ENCODE results near the gene F5. TPM values are rescaled to one million over a fixed set of nuclear protein-coding genes. Genes with fewer than 3 reads are reported as not detected.

Gene F5
- total and polyA plus RNA-seq, 10 of the 15 experiments (the other 5 are each of a cell fraction or from before 2014, with no cell fraction given), result under 0.01 to 3.8 (median 0.40) TPM

GRCh38 chr1:169487561-169487960 is 98.7 kb downstream of the F5 start (continued):
- TF ChIP-seq, protein P1, sequence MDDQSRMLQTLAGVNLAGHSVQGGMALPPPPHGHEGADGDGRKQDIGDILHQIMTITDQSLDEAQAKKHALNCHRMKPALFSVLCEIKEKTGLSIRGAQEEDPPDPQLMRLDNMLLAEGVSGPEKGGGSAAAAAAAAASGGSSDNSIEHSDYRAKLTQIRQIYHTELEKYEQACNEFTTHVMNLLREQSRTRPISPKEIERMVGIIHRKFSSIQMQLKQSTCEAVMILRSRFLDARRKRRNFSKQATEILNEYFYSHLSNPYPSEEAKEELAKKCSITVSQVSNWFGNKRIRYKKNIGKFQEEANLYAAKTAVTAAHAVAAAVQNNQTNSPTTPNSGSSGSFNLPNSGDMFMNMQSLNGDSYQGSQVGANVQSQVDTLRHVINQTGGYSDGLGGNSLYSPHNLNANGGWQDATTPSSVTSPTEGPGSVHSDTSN (IDR thresholded peaks at IDR 0.05; ENCODE audit: insufficient replicate concordance, low read depth, low read length), result no peak
- no peak for TF ChIP-seq POLR2AphosphoS5 (IDR thresholded peaks at IDR 0.05; ENCODE audit: low read length)

DNA sequence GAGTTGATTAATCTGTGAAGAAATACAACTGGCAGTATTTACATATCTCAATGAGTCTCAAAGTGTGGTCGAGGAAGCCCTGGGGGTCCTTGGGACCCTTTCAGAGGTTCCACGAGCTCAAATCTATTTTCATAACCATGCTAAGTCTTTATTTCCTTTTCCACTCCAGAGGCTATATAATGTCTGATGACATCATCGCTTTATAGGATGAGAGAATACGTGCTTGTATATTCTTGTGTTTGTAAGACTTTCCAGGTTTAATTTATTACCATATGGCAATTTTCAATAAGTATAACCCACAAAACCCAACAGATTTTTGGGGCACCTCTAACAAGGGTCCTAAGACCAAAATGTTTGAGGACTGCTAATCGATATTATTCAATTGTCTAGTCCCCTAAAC is 99.1 kb downstream of the F5 start:
- ChIA-PET POLR2A (no interaction called here), RAD21 (ENCODE audit: unreplicated experiment) (interaction anchor here (1.7 kb wide), 1 partner anchor 12 kb away, joined by 3 read pairs; no protein-coding TSS in a partner anchor)

More for the DNA sequence above, 99.1 kb downstream of the F5 start:
- no TSS peak for BruUV-seq (replicated peaks)
- peaks cover 14% of the 10 kb centered on the region for H3K4me1 ChIP-seq (ENCODE audit: control insufficient read depth, insufficient read depth, low read length)
- no peaks in the 10 kb centered on the region for H3K36me3 ChIP-seq (ENCODE audit: control insufficient read depth in 2 of 2, insufficient read depth in 2 of 2, low read length in 1 of 2)
- no peaks in the 10 kb centered on the region for H4K20me1 ChIP-seq (ENCODE audit: control insufficient read depth, insufficient read depth)
- peak overlapping the region; percentile 59; the same call in 1 of the 2 replicates for H3K4me3 ChIP-seq
- FAIRE-seq, result no peak
- no peak for ATAC-seq
- peaks cover 11% of the 10 kb centered on the region for H3K79me2 ChIP-seq (ENCODE audit: control insufficient read depth, insufficient read depth, low read length)
- H3K27ac ChIP-seq (ENCODE audit: control insufficient read depth, insufficient read depth), result no peak overlapping the region
- DNase-seq (ENCODE audit: low read depth, low spot score), result no peak
- in situ Hi-C loops (cut with MboI) (no loop called here), intact Hi-C loops (cut with micrococcal nuclease; ENCODE audit: unreplicated experiment) (loop anchor here (2.0 to 5.0 kb wide), 3 partner anchors 40 to 310 kb away; partner anchors contain the start of gene BLZF1)
- H2AFZ ChIP-seq (ENCODE audit: control insufficient read depth, low read depth, low read length), result peak overlapping the region; percentile 98
- no peak for TF ChIP-seq PML (IDR thresholded peaks at IDR 0.05; ENCODE audit: low read length)
- peak; percentile 78 for TF ChIP-seq ATF7 (IDR thresholded peaks at IDR 0.05; ENCODE audit: low read depth)
- 72% methylated on average over 5 of the region's 5 CpGs for WGBS (ENCODE audit: insufficient coverage, insufficient replicate concordance, low lambda C conversion rate, missing lambda C conversion rate)
- no peak overlapping the region for H3K9ac ChIP-seq (ENCODE audit: control insufficient read depth, insufficient read depth, low read length)
- H3K9me3 ChIP-seq (replicated peaks; ENCODE audit: control insufficient read depth, insufficient read depth, low read length), result no peaks in the 10 kb centered on the region
- ChIA-PET CTCF (no interaction called here), SMC1A (ENCODE audit: uncharacterized antibody, unreplicated experiment) (interaction anchor here (1.0 to 1.7 kb wide), 5 partner anchors 9 to 209 kb away, joined by 3 to 8 read pairs (median 4); partner anchors contain the start of gene CCDC181)
- H3K4me2 ChIP-seq (ENCODE audit: control insufficient read depth, insufficient read depth), result 0 out of 2 replicates have a peak overlapping the region, but pooled peaks have one; percentile 100
- no peaks in the 10 kb centered on the region for H3K27me3 ChIP-seq (replicated peaks in 1 of 2; ENCODE audit: control insufficient read depth in 2 of 2, insufficient read depth in 2 of 2, low read length in 1 of 2)

Measured in GM12878 (cell line).